Keratinocyte (primary cell): ENCODE measurements around the gene CCT8. TPM values are rescaled to one million over a fixed set of nuclear protein-coding genes. Genes with fewer than 3 reads are reported as not detected.

ENCODE experiments used
- DNase-seq: peaks from one replicate; pipeline ENCODE4 v3.0.0-alpha.2; 2011; ENCODE audit warnings: low read depth, missing footprints, low spot score
- FAIRE-seq: peaks from 2 replicates; lab custom pipeline; 2011; peaks lifted over from hg19 to GRCh38; lab: Jason Lieb, UNC
- H2AFZ ChIP-seq: 2 replicates; pipeline ENCODE4 v1.6.0; 2012; ENCODE audit warnings: low read length, control low read depth, inconsistent platforms; ENCODE audit not compliant: control insufficient read depth
- H3K27ac ChIP-seq: 2 replicates; pipeline ENCODE4 v1.5.1; 2011; ENCODE audit warnings: low read length; ENCODE audit not compliant: control insufficient read depth, insufficient read depth
- H3K27me3 ChIP-seq: 3 replicates; pipeline ENCODE4 v1.6.0; 2011; ENCODE audit warnings: low read length; ENCODE audit not compliant: control insufficient read depth, insufficient read depth; ENCODE audit errors: extremely low read depth
- H3K36me3 ChIP-seq, 2 experiments: 2 replicates in 1 of 2; 3 replicates in 1 of 2; pipeline ENCODE4 v1.5.1; 2011; ENCODE audit warnings: low read length in 2 of 2, mild to moderate bottlenecking in 1 of 2; ENCODE audit not compliant: control insufficient read depth in 2 of 2, insufficient read depth in 2 of 2; ENCODE audit errors: extremely low read depth in 1 of 2
- H3K4me1 ChIP-seq: 3 replicates; pipeline ENCODE4 v1.5.1; 2011; ENCODE audit warnings: low read length; ENCODE audit not compliant: control insufficient read depth, insufficient read depth; ENCODE audit errors: extremely low read depth
- H3K4me2 ChIP-seq: 3 replicates; pipeline ENCODE4 v1.6.0; 2011; ENCODE audit warnings: low read depth, low read length; ENCODE audit not compliant: control insufficient read depth, insufficient read depth; ENCODE audit errors: extremely low read depth
- H3K4me3 ChIP-seq, 3 experiments: fragments of 200-600 bp in 1 of 3; sonication (generic) in 1 of 3; 2 replicates in 2 of 3; 3 replicates in 1 of 3; pipeline ENCODE4 v1.5.1; 2011 to 2016; ENCODE audit warnings: low read length in 3 of 3, mild to moderate bottlenecking in 3 of 3, control low read depth in 2 of 3, inconsistent platforms in 1 of 3, low read depth in 1 of 3, mixed read lengths in 1 of 3, mixed run types in 1 of 3, moderate library complexity in 1 of 3; ENCODE audit not compliant: control insufficient read depth in 2 of 3, insufficient read depth in 2 of 3; ENCODE audit errors: extremely low read depth in 1 of 3
- H3K79me2 ChIP-seq: 2 replicates; pipeline ENCODE4 v1.6.0; 2012; ENCODE audit warnings: low read length; ENCODE audit not compliant: control insufficient read depth, insufficient read depth
- H3K9ac ChIP-seq: 3 replicates; pipeline ENCODE4 v1.6.0; 2011; ENCODE audit warnings: low read length; ENCODE audit not compliant: control insufficient read depth, insufficient read depth; ENCODE audit errors: extremely low read depth
- H3K9me1 ChIP-seq: 3 replicates; pipeline ENCODE4 v1.6.0; 2011; ENCODE audit warnings: low read length; ENCODE audit not compliant: control insufficient read depth, insufficient read depth; ENCODE audit errors: extremely low read depth
- H3K9me3 ChIP-seq: 2 replicates; pipeline ENCODE4 v1.5.1; 2012; ENCODE audit warnings: low read depth, low read length; ENCODE audit not compliant: control insufficient read depth
- H4K20me1 ChIP-seq: 3 replicates; pipeline ENCODE4 v1.6.0; 2011; ENCODE audit warnings: low read length; ENCODE audit not compliant: control insufficient read depth, insufficient read depth; ENCODE audit errors: extremely low read depth
- EZH2 ChIP-seq: IDR thresholded peaks from one replicate; pipeline ENCODE4 v1.6.1; 2012; ENCODE audit warnings: inconsistent platforms, mild to moderate bottlenecking, low read length, moderate library complexity
- dilution Hi-C: fragments of 300-500 bp; cut with MboI; formaldehyde crosslinking; loops from one replicate; pipeline ENCODE4 v1.7.0; 2020; ENCODE audit warnings: low sequenced_read_pairs; ENCODE audit not compliant: extremely low pct_ligation_motif_present
- polyA plus RNA-seq, 5 experiments: library from polyadenylated mRNA; depleted of rRNA in 3 of 5; stranded (reverse) in 3 of 5; stranded (forward) in 1 of 5; unstranded in 1 of 5; fragments of >200 nt; gene quantifications; 1 replicate in 1 of 5; 2 replicates in 3 of 5; 3 replicates in 1 of 5; pipeline versions ENCODE4 v1.2.1 to v1.2.3, GENCODE V29; 2011 to 2012; ENCODE audit warnings: missing spikeins in 2 of 5, low read depth in 1 of 5, low replicate concordance in 1 of 5
- TF ChIP-seq, protein P1 (sequence below), 3 experiments: IDR thresholded peaks in 1 of 3; conservative IDR thresholded peaks in 1 of 3; optimal IDR thresholded peaks in 1 of 3; 2 replicates in 2 of 3; 3 replicates in 1 of 3; pipeline versions ENCODE3 to v1.5.1; 2011; ENCODE audit warnings: low read length in 3 of 3, mild to moderate bottlenecking in 3 of 3, moderate library complexity in 2 of 3, control low read depth in 1 of 3, inconsistent platforms in 1 of 3; ENCODE audit not compliant: insufficient read depth in 2 of 3; ENCODE audit errors: extremely low read depth in 1 of 3

CCT8 gene
- polyA plus RNA-seq, 1 donor (not counting 4 experiments of a cell fraction or from before 2014, with no cell fraction given), result 281 TPM

DNA sequence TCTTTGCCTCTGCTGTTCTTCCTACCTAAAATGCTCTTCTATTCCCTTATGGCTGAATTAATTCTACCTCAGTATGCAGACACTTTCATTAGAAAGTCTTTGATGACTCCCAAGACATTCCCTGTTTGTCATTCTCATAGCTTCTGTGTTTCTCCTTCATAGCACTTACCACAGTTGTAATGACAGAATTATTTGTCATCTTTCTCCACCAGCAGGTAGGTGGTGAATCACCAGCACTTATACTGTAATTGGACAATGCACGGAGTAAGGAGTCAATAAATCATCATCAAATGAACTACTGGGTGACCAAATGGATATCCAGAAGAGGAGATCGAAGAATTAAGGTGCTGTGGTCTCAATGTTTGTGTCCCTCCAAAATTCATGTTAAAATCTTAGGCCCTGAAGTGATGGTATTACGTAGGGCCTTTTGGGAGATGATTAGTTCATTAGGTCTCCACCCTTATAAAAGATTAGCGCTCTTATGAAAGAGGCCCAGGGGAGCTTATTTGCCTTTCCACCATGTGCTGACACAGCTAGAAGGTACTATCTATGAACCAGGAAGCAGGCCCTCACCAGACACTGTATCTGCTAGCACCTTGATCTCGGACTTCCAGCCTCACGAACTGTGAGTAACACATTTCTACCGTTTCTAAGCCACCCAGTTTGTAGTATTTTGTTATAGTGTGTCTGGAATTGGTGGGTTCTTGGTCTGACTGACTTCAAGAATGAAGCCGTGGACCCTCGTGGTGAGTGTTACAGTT, 2.4 kb upstream of the CCT8 start:
- no peak overlapping the region for H3K4me3 ChIP-seq
- dilution Hi-C loops, result no loop called here
- H3K9me3 ChIP-seq, result no peaks in the 10 kb centered on the region
- H3K9me1 ChIP-seq, result no peaks in the 10 kb centered on the region
- H3K27ac ChIP-seq, result peak overlapping the region; percentile 30
- no peak overlapping the region for H2AFZ ChIP-seq
- H4K20me1 ChIP-seq, result peaks cover 9% of the 10 kb centered on the region
- FAIRE-seq (peak; percentile 44), DNase-seq (peak; percentile 67)
- H3K79me2 ChIP-seq, result peaks cover 26% of the 10 kb centered on the region
- H3K36me3 ChIP-seq, result peaks cover 0 to 7% of the 10 kb centered on the region in 2 experiments
- TF ChIP-seq, protein P1, sequence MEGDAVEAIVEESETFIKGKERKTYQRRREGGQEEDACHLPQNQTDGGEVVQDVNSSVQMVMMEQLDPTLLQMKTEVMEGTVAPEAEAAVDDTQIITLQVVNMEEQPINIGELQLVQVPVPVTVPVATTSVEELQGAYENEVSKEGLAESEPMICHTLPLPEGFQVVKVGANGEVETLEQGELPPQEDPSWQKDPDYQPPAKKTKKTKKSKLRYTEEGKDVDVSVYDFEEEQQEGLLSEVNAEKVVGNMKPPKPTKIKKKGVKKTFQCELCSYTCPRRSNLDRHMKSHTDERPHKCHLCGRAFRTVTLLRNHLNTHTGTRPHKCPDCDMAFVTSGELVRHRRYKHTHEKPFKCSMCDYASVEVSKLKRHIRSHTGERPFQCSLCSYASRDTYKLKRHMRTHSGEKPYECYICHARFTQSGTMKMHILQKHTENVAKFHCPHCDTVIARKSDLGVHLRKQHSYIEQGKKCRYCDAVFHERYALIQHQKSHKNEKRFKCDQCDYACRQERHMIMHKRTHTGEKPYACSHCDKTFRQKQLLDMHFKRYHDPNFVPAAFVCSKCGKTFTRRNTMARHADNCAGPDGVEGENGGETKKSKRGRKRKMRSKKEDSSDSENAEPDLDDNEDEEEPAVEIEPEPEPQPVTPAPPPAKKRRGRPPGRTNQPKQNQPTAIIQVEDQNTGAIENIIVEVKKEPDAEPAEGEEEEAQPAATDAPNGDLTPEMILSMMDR (optimal IDR thresholded peaks at IDR 0.05 in 1 of 3, IDR thresholded peaks at IDR 0.05 in 1 of 3, conservative IDR thresholded peaks at IDR 0.05 in 1 of 3; ENCODE audit: extremely low read depth in 1 of 3, insufficient read depth in 2 of 3, low read length in 3 of 3), result no peak
- TF ChIP-seq EZH2, result no peak
- H3K27me3 ChIP-seq, result no peaks in the 10 kb centered on the region
- H3K4me1 ChIP-seq, result peaks cover 26% of the 10 kb centered on the region
- no peak overlapping the region for H3K9ac ChIP-seq
- H3K4me2 ChIP-seq, result no peak overlapping the region

DNA sequence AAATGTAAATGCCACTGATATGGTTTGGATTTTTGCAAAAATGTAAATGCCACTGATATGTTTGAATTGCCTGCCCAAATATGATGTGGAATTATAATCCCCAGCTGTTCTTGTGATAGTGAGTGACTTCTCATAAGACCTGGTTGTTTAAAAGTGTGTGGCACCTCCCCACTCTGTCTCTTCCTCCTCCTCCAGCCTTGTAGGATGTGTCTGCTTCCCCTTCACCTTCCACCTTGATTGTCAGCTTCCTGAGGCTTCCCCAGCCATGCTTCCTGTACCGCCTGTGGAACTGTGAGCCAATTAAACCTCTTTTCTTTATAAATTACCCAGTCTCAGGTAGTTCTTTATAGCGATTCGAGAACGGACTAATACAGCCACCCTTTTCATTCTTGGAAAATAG, 1.3 kb upstream of the CCT8 start:
- dilution Hi-C loops, result no loop called here

More for the DNA sequence above, 1.3 kb upstream of the CCT8 start:
- Histone ChIP-seq H2AFZ (no peak overlapping the region), H3K27me3 (no peaks in the 10 kb centered on the region), H3K4me1 (peaks cover 26% of the 10 kb centered on the region), H3K9me1 (no peaks in the 10 kb centered on the region), H3K4me2 (no peak overlapping the region), H3K79me2 (peaks cover 37% of the 10 kb centered on the region), H3K36me3 (peaks cover 0 to 9% of the 10 kb centered on the region in 2 experiments), H3K27ac (no peak overlapping the region), H4K20me1 (peaks cover 9% of the 10 kb centered on the region), H3K9me3 (no peaks in the 10 kb centered on the region), H3K4me3 (no peak overlapping the region), H3K9ac (no peak overlapping the region)
- no peak for TF ChIP-seq EZH2
- TF ChIP-seq, protein P1 (optimal IDR thresholded peaks at IDR 0.05 in 1 of 3, IDR thresholded peaks at IDR 0.05 in 1 of 3, conservative IDR thresholded peaks at IDR 0.05 in 1 of 3; ENCODE audit: extremely low read depth in 1 of 3, insufficient read depth in 2 of 3, low read length in 3 of 3), result no peak
- FAIRE-seq, result no peak
- DNase-seq, result no peak
